Ovary (tissue), 9 donors: ENCODE results near the gene ALDH3B1. TPM values are rescaled to one million over a fixed set of nuclear protein-coding genes. Genes with fewer than 3 reads are reported as not detected.

Experiments
- DNase-seq, 5 donors: peaks; one replicate each; pipeline ENCODE4 v3.0.0-alpha.2; 2019 to 2020
- H3K27ac ChIP-seq, 2 donors: fragments of 200-600 bp; one replicate each; pipeline versions ENCODE4 v1.5.1 to v1.8.0; 2019 to 2022
- H3K27me3 ChIP-seq: fragments of 200-600 bp; one replicate; pipeline ENCODE4 v1.8.0; 2022
- H3K36me3 ChIP-seq: fragments of 200-600 bp; sonication (generic); one replicate; pipeline ENCODE4 v1.5.1; 2019
- H3K4me1 ChIP-seq: one replicate; pipeline ENCODE4 v1.8.1; 2013; ENCODE audit warnings: mild to moderate bottlenecking, moderate library complexity; ENCODE audit not compliant: insufficient read depth
- H3K4me3 ChIP-seq: fragments of 200-600 bp; sonication (generic); one replicate; pipeline ENCODE4 v1.5.1; 2017
- H3K9me3 ChIP-seq, 2 donors: fragments of 200-600 bp in 1 of 2; sonication (generic) in 1 of 2; one replicate each; pipeline versions ENCODE4 v1.5.1 to v1.8.1; 2013 to 2019; ENCODE audit warnings: mild to moderate bottlenecking in 1 of 2, moderate library complexity in 1 of 2
- CTCF ChIP-seq, 3 donors: fragments of 450-650 bp in 2 of 3; fragments of 200-600 bp in 1 of 3; IDR thresholded peaks; one replicate each; pipeline versions ENCODE4 v1.5.1 to v1.8.0; 2016 to 2022; ENCODE audit warnings: antibody characterized with exemption in 3 of 3, mild to moderate bottlenecking in 1 of 3
- EP300 ChIP-seq: sonication (generic); formaldehyde crosslinking; IDR thresholded peaks from one replicate; pipeline ENCODE4 v1.6.1; 2017; ENCODE audit warnings: antibody characterized with exemption
- POLR2A ChIP-seq: fragments of 450-650 bp; IDR thresholded peaks from one replicate; pipeline ENCODE4 v1.6.1; 2017; ENCODE audit warnings: antibody characterized with exemption, mild to moderate bottlenecking, moderate library complexity
- WGBS, 3 donors: extraction: QIAGEN DNeasy Blood & Tissue Kit in 1 of 3; methylation state at CpG; one replicate each; pipeline versions ENCODE4 v1.1.5 to v1.1.7; 2013 to 2017; 5-methylcytosine and 5-hydroxymethylcytosine counted together
- intact Hi-C, 4 donors: fragments of 100-400 bp; cut with DNase I; formaldehyde crosslinking; loops; one replicate each; pipeline versions ENCODE4 v1.11.0 to v1.15.1; 2022 to 2023
- polyA plus RNA-seq, 2 donors: library from polyadenylated mRNA; stranded (reverse); fragments of 200-250 nt in 1 of 2; fragments of 350-450 nt in 1 of 2; fragmentation: Illumina TruSeq in 1 of 2; extraction: RNeasy Lipid Tissue Mini Kit (QIAGEN cat#74804) in 1 of 2; gene quantifications; one replicate each; pipeline ENCODE4 v1.2.3, GENCODE V29; 2013 to 2014
- total RNA-seq, 7 donors: library from RNA; depleted of rRNA in 2 of 7; stranded (reverse); fragments of >200 nt in 2 of 7; fragmentation: NEBNext Ultra II Directional in 3 of 7; extraction: Animal tissue kit (Norgen Biotek cat#: 25700) in 3 of 7; gene quantifications; one replicate each; pipeline versions ENCODE4 v1.1.0 to v1.2.4, GENCODE V29; 2016 to 2023
- donor health status: DM: no; HTN: no; CAD: no; lungs with moderate emphysema.
- donor health status: DM: no; HTN: no; CAD: no.
- donor health status: Bipolar disorder and iron deficiency.
- donor health status: DM: yes; HTN: yes; CAD: no.
- donor health status: DM: no; HTN: no; CAD: no.
- donor health status: DM: yes; HTN: yes; CAD: no.

ALDH3B1 gene
- total and polyA plus RNA-seq, 9 donors = 1.8 to 65.3 (median 7.4) TPM

DNA sequence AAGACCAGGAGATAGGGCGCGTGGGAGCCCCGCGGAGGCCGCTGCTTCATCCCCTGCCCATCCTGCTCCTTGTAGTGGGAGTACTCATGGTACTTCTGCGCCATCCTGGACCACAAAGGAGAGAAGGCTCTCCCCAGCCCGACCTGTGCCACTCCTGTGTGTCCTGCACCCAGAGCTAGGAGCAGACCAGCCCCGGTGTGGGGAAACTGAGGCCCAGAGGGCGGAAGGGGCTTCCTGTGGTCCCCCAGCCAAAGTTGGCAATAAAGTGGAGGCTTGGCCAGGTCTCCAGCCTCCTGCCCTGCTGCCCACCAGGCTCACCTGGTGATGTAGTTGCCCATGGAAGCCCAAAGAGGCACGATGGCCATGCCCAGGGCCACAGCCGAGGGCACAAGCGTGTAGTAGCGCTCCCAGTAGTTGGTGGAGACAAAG, 10.9 kb upstream of the ALDH3B1 start:
- 94 to 98% (median 97%) methylated on average over 13 of the region's 13 CpGs for WGBS, 3 donors
- no peaks in the 10 kb centered on the region for H3K9me3 ChIP-seq
- H3K36me3 ChIP-seq = no peaks in the 10 kb centered on the region
- TF ChIP-seq EP300 (no peak), CTCF (IDR thresholded peaks at IDR 0.05) (no peak), POLR2A (no peak)
- peaks cover under 1% of the 10 kb centered on the region for H3K4me1 ChIP-seq
- no peak overlapping the region for H3K27ac ChIP-seq
- H3K27me3 ChIP-seq = no peaks in the 10 kb centered on the region
- no peak for DNase-seq
- intact Hi-C loops = no loop called here
- H3K4me3 ChIP-seq = no peak overlapping the region

GRCh38 chr11:67999704-68000103, 10.4 kb upstream of the ALDH3B1 start:
- H3K27ac ChIP-seq = no peak overlapping the region
- H3K27me3 ChIP-seq = no peaks in the 10 kb centered on the region
- DNase-seq = no peak
- 86 to 96% (median 90%) methylated on average over 5 of the region's 5 CpGs for WGBS, 3 donors
- H3K4me1 ChIP-seq = peaks cover 2% of the 10 kb centered on the region
- no peaks in the 10 kb centered on the region for H3K9me3 ChIP-seq
- no peak overlapping the region for H3K4me3 ChIP-seq
- TF ChIP-seq CTCF (IDR thresholded peaks at IDR 0.05) = no peak
- no peak for TF ChIP-seq EP300
- no peak for TF ChIP-seq POLR2A
- intact Hi-C loops = loop anchor here in 1 of 4 donors (10.0 kb wide), 1 partner anchor 205 kb away; no protein-coding TSS in a partner anchor
- H3K36me3 ChIP-seq = no peaks in the 10 kb centered on the region

GRCh38 chr11:68002575-68002937, 7.6 kb upstream of the ALDH3B1 start:
- no peak overlapping the region for H3K27ac ChIP-seq
- H3K4me3 ChIP-seq = no peak overlapping the region
- H3K27me3 ChIP-seq = no peaks in the 10 kb centered on the region
- TF ChIP-seq EP300 (no peak), POLR2A (no peak), CTCF (IDR thresholded peaks at IDR 0.05) (no peak)
- no peaks in the 10 kb centered on the region for H3K9me3 ChIP-seq
- peaks cover 2% of the 10 kb centered on the region for H3K4me1 ChIP-seq
- no peaks in the 10 kb centered on the region for H3K36me3 ChIP-seq
- WGBS, 3 donors = 74 to 76% (median 75%) methylated on average over 9 of the region's 9 CpGs
- intact Hi-C loops = loop anchor here in 1 of 4 donors (10.0 kb wide), 1 partner anchor 202 kb away; no protein-coding TSS in a partner anchor
- DNase-seq = no peak

GRCh38 chr11:68002938-68003845, 6.9 kb upstream of the ALDH3B1 start:
- peak in 1 of 5 donors; percentile 37 for DNase-seq
- Histone ChIP-seq H3K27ac (peak overlapping the region; percentile 13 to 50), H3K4me1 (peaks cover 2% of the 10 kb centered on the region), H3K9me3 (no peaks in the 10 kb centered on the region), H3K27me3 (no peaks in the 10 kb centered on the region), H3K4me3 (peak overlapping the region; percentile 62), H3K36me3 (no peaks in the 10 kb centered on the region)
- 14 to 40% (median 20%) methylated on average over 37 to 86 of the region's 86 CpGs for WGBS, 3 donors
- intact Hi-C loops = loop anchor here in 1 of 4 donors (10.0 kb wide), 1 partner anchor 202 kb away; no protein-coding TSS in a partner anchor
- TF ChIP-seq POLR2A (no peak), EP300 (no peak), CTCF (IDR thresholded peaks at IDR 0.05) (no peak)
